ENCODE results near the gene ADSL.
"Not testable (repeated sequence)": the region's sequence is repeated elsewhere in the genome, so short reads cannot be mapped to it uniquely, and the experiment has no call there.

ADSL gene

DNA sequence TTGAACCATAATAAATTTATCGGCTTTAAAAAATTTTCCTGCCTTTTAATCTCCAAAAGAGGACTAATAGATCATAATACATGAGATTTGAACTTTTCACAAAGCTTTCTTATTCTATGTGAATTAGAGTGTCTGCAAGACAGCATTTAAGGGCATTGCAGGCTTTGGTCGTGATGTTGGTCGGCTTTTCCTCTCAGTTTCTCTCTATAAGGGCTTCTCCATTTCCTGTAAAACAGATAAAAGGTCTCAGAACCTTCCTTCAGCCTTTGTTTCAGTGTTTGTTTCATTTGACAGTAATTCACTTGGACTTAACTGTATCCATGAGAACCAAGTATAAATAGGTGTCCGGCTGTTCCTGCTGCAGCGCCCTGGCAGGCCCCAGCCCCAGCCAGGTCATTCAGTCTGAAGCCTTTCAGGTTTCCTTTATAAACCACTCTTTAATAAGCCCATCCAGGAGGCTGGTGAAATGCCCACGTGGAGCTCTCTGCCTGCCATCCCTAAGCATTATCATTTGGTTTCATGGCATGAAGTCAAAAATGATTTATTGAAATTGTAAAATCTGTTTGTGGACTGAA, 37.2 kb upstream of the ADSL start:
- Mint-ChIP-seq H3K36me3 (ENCODE audit: low read depth) (peaks cover 68% of the 10 kb centered on the region), H3K4me3 (no peak overlapping the region), H3K27ac (no peak overlapping the region), H3K9me3 (no peaks in the 10 kb centered on the region), H3K4me1 (peaks cover 24% of the 10 kb centered on the region), H3K27me3 (ENCODE audit: low read depth, poor library complexity) (no peaks in the 10 kb centered on the region)
- TF ChIP-seq, protein P1, sequence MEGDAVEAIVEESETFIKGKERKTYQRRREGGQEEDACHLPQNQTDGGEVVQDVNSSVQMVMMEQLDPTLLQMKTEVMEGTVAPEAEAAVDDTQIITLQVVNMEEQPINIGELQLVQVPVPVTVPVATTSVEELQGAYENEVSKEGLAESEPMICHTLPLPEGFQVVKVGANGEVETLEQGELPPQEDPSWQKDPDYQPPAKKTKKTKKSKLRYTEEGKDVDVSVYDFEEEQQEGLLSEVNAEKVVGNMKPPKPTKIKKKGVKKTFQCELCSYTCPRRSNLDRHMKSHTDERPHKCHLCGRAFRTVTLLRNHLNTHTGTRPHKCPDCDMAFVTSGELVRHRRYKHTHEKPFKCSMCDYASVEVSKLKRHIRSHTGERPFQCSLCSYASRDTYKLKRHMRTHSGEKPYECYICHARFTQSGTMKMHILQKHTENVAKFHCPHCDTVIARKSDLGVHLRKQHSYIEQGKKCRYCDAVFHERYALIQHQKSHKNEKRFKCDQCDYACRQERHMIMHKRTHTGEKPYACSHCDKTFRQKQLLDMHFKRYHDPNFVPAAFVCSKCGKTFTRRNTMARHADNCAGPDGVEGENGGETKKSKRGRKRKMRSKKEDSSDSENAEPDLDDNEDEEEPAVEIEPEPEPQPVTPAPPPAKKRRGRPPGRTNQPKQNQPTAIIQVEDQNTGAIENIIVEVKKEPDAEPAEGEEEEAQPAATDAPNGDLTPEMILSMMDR (IDR thresholded peaks at IDR 0.05): no peak
- DNase-seq: no peak

- Mint-ChIP-seq H3K27me3 (ENCODE audit: low read depth, poor library complexity) (no peaks in the 10 kb centered on the region), H3K9me3 (no peaks in the 10 kb centered on the region), H3K27ac (no peak overlapping the region), H3K36me3 (ENCODE audit: low read depth) (peaks cover 71% of the 10 kb centered on the region), H3K4me3 (no peak overlapping the region), H3K4me1 (peaks cover 24% of the 10 kb centered on the region)
- TF ChIP-seq, protein P1 (IDR thresholded peaks at IDR 0.05): no peak
- DNase-seq: no peak
Measured at GRCh38 chr22:40309631-40310030, 36.7 kb upstream of the ADSL start.

GRCh38 chr22:40310081-40310767, 36.1 kb upstream of the ADSL start:
- no peaks in the 10 kb centered on the region for H3K27me3 Mint-ChIP-seq (ENCODE audit: low read depth, poor library complexity)
- TF ChIP-seq, protein P1 (IDR thresholded peaks at IDR 0.05): no peak
- H3K27ac Mint-ChIP-seq: no peak overlapping the region
- no peak for DNase-seq
- no peaks in the 10 kb centered on the region for H3K9me3 Mint-ChIP-seq
- H3K36me3 Mint-ChIP-seq (ENCODE audit: low read depth): peaks cover 71% of the 10 kb centered on the region
- peaks cover 24% of the 10 kb centered on the region for H3K4me1 Mint-ChIP-seq
- H3K4me3 Mint-ChIP-seq: no peak overlapping the region

- no peak for DNase-seq
- Mint-ChIP-seq H3K4me1 (peaks cover 24% of the 10 kb centered on the region), H3K27ac (peak overlapping the region; percentile 19), H3K9me3 (no peaks in the 10 kb centered on the region), H3K4me3 (no peak overlapping the region), H3K36me3 (ENCODE audit: low read depth) (peaks cover 72% of the 10 kb centered on the region), H3K27me3 (ENCODE audit: low read depth, poor library complexity) (no peaks in the 10 kb centered on the region)
- TF ChIP-seq, protein P1 (IDR thresholded peaks at IDR 0.05): no peak
Measured at GRCh38 chr22:40310768-40311120, 35.6 kb upstream of the ADSL start.

GRCh38 chr22:40311646-40312045, 34.7 kb upstream of the ADSL start:
- not testable (repeated sequence) for DNase-seq; H3K9me3 Mint-ChIP-seq; H3K27me3 Mint-ChIP-seq (ENCODE audit: low read depth, poor library complexity)
- Mint-ChIP-seq H3K36me3 (ENCODE audit: low read depth) (peaks cover 78% of the 10 kb centered on the region), H3K4me1 (peaks cover 24% of the 10 kb centered on the region), H3K4me3 (peak overlapping the region; percentile 48), H3K27ac (peak overlapping the region; percentile 96)

GRCh38 chr22:40312050-40312449, 34.2 kb upstream of the ADSL start:
- peaks cover 81% of the 10 kb centered on the region for H3K36me3 Mint-ChIP-seq (ENCODE audit: low read depth)
- no peaks in the 10 kb centered on the region for H3K9me3 Mint-ChIP-seq
- TF ChIP-seq, protein P1 (IDR thresholded peaks at IDR 0.05): no peak
- peaks cover 24% of the 10 kb centered on the region for H3K4me1 Mint-ChIP-seq
- peak overlapping the region; percentile 48 for H3K4me3 Mint-ChIP-seq
- DNase-seq: peak; percentile 55
- peak overlapping the region; percentile 96 for H3K27ac Mint-ChIP-seq
- H3K27me3 Mint-ChIP-seq (ENCODE audit: low read depth, poor library complexity): no peaks in the 10 kb centered on the region
